Fibroblast of mammary gland (primary cell): ENCODE data around the gene PADI6.

Experiments
- DNase-seq: peaks from one replicate; pipeline ENCODE4 v3.0.0-alpha.2; 2010; ENCODE audit warnings: low read depth
- H3K4me3 ChIP-seq: 2 replicates; pipeline ENCODE4 v1.5.1; 2011; ENCODE audit warnings: low read depth, mild to moderate bottlenecking, low read length, moderate library complexity; ENCODE audit not compliant: control insufficient read depth
- CTCF ChIP-seq: conservative IDR thresholded peaks from 2 replicates; pipeline ENCODE4 v1.5.1; 2011; ENCODE audit warnings: low read depth, low read length, inconsistent platforms; ENCODE audit not compliant: control insufficient read depth, insufficient read depth

PADI6 gene

GRCh38 chr1:17433261-17433660, 61.3 kb downstream of the PADI6 start:
- DNase-seq: no peak
- H3K4me3 ChIP-seq: no peak overlapping the region
- no peak for TF ChIP-seq CTCF

- TF ChIP-seq CTCF: no peak
- DNase-seq: no peak
Observed at GRCh38 chr1:17434016-17434415, 62.0 kb downstream of the PADI6 start.

GRCh38 chr1:17434601-17435000, 62.6 kb downstream of the PADI6 start:
- TF ChIP-seq CTCF: no peak
- no peak overlapping the region for H3K4me3 ChIP-seq
- DNase-seq: no peak

More at GRCh38 chr1:17434016-17434415, 62.0 kb downstream of the PADI6 start:
- H3K4me3 ChIP-seq: no peak overlapping the region

- TF ChIP-seq CTCF: no peak
- H3K4me3 ChIP-seq: peak overlapping the region; percentile 71
Observed at GRCh38 chr1:17436380-17437174, 64.6 kb downstream of the PADI6 start.

GRCh38 chr1:17437260-17437579, 65.2 kb downstream of the PADI6 start:
- TF ChIP-seq CTCF: no peak
- peak overlapping the region; percentile 71 for H3K4me3 ChIP-seq
- no peak for DNase-seq

More at GRCh38 chr1:17436380-17437174, 64.6 kb downstream of the PADI6 start:
- no peak for DNase-seq

GRCh38 chr1:17437580-17438317, 65.8 kb downstream of the PADI6 start:
- peak overlapping the region; percentile 90 for H3K4me3 ChIP-seq
- peak; percentile 46 for DNase-seq
- TF ChIP-seq CTCF: no peak
